ENCODE measurements around the gene MDM2. TPM values are rescaled to one million over a fixed set of nuclear protein-coding genes. Genes with fewer than 3 reads are reported as not detected.

The MDM2 gene
- polyA plus RNA-seq, 2 of the 4 experiments (the other 2 are of a cell fraction), result 40.3 to 96.4 TPM

DNA sequence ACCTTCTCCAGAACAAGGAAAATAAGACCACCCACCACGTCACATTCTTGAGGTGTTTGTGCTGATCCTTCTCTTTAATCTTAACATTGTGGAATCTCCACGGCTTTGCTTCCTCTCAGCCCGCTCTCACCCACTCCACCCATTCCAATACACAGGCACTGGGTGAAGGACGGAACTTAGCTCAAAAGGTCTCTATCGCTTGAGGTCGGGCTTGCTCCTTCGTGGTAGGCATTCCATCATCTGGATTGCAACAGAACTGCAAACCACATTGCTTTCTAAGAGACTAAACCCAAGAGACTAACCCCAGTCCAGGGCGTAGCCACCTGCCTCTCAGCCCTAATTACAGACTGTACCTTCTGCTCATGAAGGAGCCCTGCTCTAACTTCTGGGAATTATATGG lies 24.0 kb upstream of the MDM2 start:
- Histone ChIP-seq H3K4me3 (no peak overlapping the region), H3K27ac (no peak overlapping the region), H3K4me2 (no peak overlapping the region), H3K4me1 (peaks cover 31% of the 10 kb centered on the region), H3K9me3 (no peaks in the 10 kb centered on the region)
- ChIA-PET CTCF (no interaction called here), POLR2A (no interaction called here)
- WGBS (ENCODE audit: missing lambda C conversion rate), result 80% methylated on average over 8 of the region's 8 CpGs
- FAIRE-seq (no peak), DNase-seq (ENCODE audit: low read depth in 1 of 2, low spot score in 1 of 2) (no peak), ATAC-seq (no peak; a peak in 1 of 6 replicates)
- no peak for TF ChIP-seq ESRRA (IDR thresholded peaks at IDR 0.05; ENCODE audit: borderline replicate concordance, low read length)
- no peak for TF ChIP-seq EP300 (IDR thresholded peaks at IDR 0.05)
- no peak for TF ChIP-seq CEBPB (IDR thresholded peaks at IDR 0.05)
- no peak for TF ChIP-seq HOXB13 (CRISPR knock-in tag; IDR thresholded peaks at IDR 0.05; ENCODE audit: low read depth)
- no peak for TF ChIP-seq EHF (CRISPR knock-in tag; IDR thresholded peaks at IDR 0.05)
- no peak for TF ChIP-seq EHMT2 (IDR thresholded peaks at IDR 0.05; ENCODE audit: low read depth)
- TF ChIP-seq MYC (IDR thresholded peaks at IDR 0.05; ENCODE audit: borderline replicate concordance, low read length), result no peak
- TF ChIP-seq KDM5A (IDR thresholded peaks at IDR 0.05), result no peak

DNA sequence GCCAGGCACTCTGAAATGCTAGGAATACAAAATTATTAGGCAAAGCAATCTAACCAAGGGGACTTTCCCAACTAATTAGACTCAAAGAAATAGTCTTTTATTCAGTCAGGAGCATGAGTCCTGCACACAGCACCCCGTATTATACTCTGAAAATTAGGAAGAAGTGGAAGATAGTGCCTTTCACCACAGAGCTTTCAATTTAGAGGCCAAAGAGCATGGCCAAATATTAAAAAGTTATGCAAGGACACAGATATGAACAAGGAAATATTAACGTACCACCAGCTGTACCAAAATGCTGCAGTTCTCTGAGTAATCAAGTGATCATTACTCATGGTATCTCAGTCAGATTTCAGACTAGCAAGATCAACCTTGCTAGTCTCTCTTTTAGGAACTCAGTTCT lies 22.6 kb upstream of the MDM2 start:
- peak in 1 of 2 experiments; percentile 19; a peak in 1 of 6 replicates for ATAC-seq
- WGBS (ENCODE audit: missing lambda C conversion rate), result 61% methylated on average over 2 of the region's 2 CpGs
- no peak for DNase-seq (ENCODE audit: low read depth in 1 of 2, low spot score in 1 of 2)
- H3K4me1 ChIP-seq, result peaks cover 31% of the 10 kb centered on the region
- ChIA-PET POLR2A (interaction anchor here (0.8 kb wide), 2 partner anchors 22 to 39 kb away, joined by 3 to 5 read pairs; partner anchors contain the start of genes MDM2 and SLC35E3), CTCF (interaction anchor here (0.5 to 1.2 kb wide), 2 partner anchors 11 to 215 kb away, joined by 3 to 7 read pairs; no protein-coding TSS in a partner anchor)
- no peak for TF ChIP-seq ESRRA (IDR thresholded peaks at IDR 0.05; ENCODE audit: borderline replicate concordance, low read length)
- TF ChIP-seq ZFP36 (IDR thresholded peaks at IDR 0.05; ENCODE audit: borderline replicate concordance, partially characterized antibody), result no peak
- peak overlapping the region; percentile 33; the same call in 2 of the 3 replicates for H3K4me2 ChIP-seq
- no peak for FAIRE-seq
- no peak overlapping the region for H3K4me3 ChIP-seq
- peak overlapping the region in 1 of 2 experiments; percentile 83; a peak in 3 of 6 replicates for H3K27ac ChIP-seq
- no peaks in the 10 kb centered on the region for H3K9me3 ChIP-seq

GRCh38 chr12:68785823-68786222 lies 22.2 kb upstream of the MDM2 start:
- TF ChIP-seq, protein P1, sequence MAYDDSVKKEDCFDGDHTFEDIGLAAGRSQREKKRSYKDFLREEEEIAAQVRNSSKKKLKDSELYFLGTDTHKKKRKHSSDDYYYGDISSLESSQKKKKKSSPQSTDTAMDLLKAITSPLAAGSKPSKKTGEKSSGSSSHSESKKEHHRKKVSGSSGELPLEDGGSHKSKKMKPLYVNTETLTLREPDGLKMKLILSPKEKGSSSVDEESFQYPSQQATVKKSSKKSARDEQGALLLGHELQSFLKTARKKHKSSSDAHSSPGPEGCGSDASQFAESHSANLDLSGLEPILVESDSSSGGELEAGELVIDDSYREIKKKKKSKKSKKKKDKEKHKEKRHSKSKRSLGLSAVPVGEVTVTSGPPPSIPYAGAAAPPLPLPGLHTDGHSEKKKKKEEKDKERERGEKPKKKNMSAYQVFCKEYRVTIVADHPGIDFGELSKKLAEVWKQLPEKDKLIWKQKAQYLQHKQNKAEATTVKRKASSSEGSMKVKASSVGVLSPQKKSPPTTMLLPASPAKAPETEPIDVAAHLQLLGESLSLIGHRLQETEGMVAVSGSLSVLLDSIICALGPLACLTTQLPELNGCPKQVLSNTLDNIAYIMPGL (CRISPR knock-in tag; IDR thresholded peaks at IDR 0.05; ENCODE audit: borderline replicate concordance), result no peak
- no peak for TF ChIP-seq POLR2A (IDR thresholded peaks at IDR 0.05; ENCODE audit: low read length)
- TF ChIP-seq JUN (IDR thresholded peaks at IDR 0.05), result no peak
- no peak for TF ChIP-seq ESRRA (IDR thresholded peaks at IDR 0.05; ENCODE audit: borderline replicate concordance, low read length)
- TF ChIP-seq CEBPB (IDR thresholded peaks at IDR 0.05), result no peak
- TF ChIP-seq FOSL2 (IDR thresholded peaks at IDR 0.05), result no peak
- no peak for TF ChIP-seq FOSL2 (CRISPR knock-in tag; IDR thresholded peaks at IDR 0.05)
- no peak for TF ChIP-seq PHF8 (IDR thresholded peaks at IDR 0.05; ENCODE audit: borderline replicate concordance, low read depth)
- TF ChIP-seq BCL3 (IDR thresholded peaks at IDR 0.05), result no peak
- no peak for TF ChIP-seq NFE2L2 (conservative IDR thresholded peaks at IDR 0.05; ENCODE audit: low read length)
- TF ChIP-seq, protein P2, sequence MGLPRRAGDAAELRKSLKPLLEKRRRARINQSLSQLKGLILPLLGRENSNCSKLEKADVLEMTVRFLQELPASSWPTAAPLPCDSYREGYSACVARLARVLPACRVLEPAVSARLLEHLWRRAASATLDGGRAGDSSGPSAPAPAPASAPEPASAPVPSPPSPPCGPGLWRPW (IDR thresholded peaks at IDR 0.05), result no peak
- Histone ChIP-seq H3K4me3 (no peak overlapping the region), H3K4me1 (peaks cover 31% of the 10 kb centered on the region), H3K4me2 (peak overlapping the region; percentile 33; the same call in 2 of the 3 replicates), H3K9me3 (no peaks in the 10 kb centered on the region), H3K27ac (peak overlapping the region; percentile 1 to 83; a peak in 4 of 6 replicates)
- CTCF ChIA-PET, result interaction anchor here (0.5 to 1.3 kb wide), 3 partner anchors 10 to 216 kb away, joined by 3 to 7 read pairs (median 5); no protein-coding TSS in a partner anchor
- WGBS (ENCODE audit: missing lambda C conversion rate), result 79% methylated on average over 5 of the region's 5 CpGs
- FAIRE-seq, result no peak
- DNase-seq (ENCODE audit: low read depth in 1 of 2, low spot score in 1 of 2), result no peak
- POLR2A ChIA-PET, result interaction anchor here (0.8 kb wide), 2 partner anchors 22 to 40 kb away, joined by 3 to 5 read pairs; partner anchors contain the start of genes MDM2 and SLC35E3
- ATAC-seq, result no peak
